Activated naive CD8-positive, alpha-beta T cell treated with anti-CD3 and anti-CD28 coated beads, Interleukin-2, amount 10 ng/mL, durations not matched to agents 7 days and 5 days (primary cell): ENCODE results near the gene COL11A2. TPM values are rescaled to one million over a fixed set of nuclear protein-coding genes. Genes with fewer than 3 reads are reported as not detected.
"Not testable (repeated sequence)": the region's sequence is repeated elsewhere in the genome, so short reads cannot be mapped to it uniquely, and the experiment has no call there.

Experiments
- ATAC-seq: fragments of 150-1000 bp; cut with Tn5 transposase; one replicate; pipeline ENCODE4 v1.10.0; 2021; ENCODE audit warnings: low read depth, moderate library complexity
- POLR2A ChIA-PET: fragments of 350-600 bp; sonication (Branson Sonifier 250); formaldehyde crosslinking; loops from one replicate; lab custom pipeline; 2021; ENCODE audit warnings: antibody characterized with exemption; lab: Charles Lee
- DNase-seq: peaks from one replicate; pipeline ENCODE4 v3.0.0; 2021
- H3K27ac Mint-ChIP-seq: one replicate; pipeline ENCODE4 v1.8.0; 2022; ENCODE audit warnings: mild to moderate bottlenecking, mixed read lengths
- H3K27me3 Mint-ChIP-seq: one replicate; pipeline ENCODE4 v1.8.0; 2022; ENCODE audit warnings: mild to moderate bottlenecking, moderate library complexity, mixed read lengths
- H3K36me3 Mint-ChIP-seq: one replicate; pipeline ENCODE4 v1.8.0; 2021; ENCODE audit warnings: mild to moderate bottlenecking, mixed read lengths
- H3K4me1 Mint-ChIP-seq: one replicate; pipeline ENCODE4 v1.8.0; 2021; ENCODE audit warnings: mixed read lengths
- H3K4me3 Mint-ChIP-seq: one replicate; pipeline ENCODE4 v1.8.0; 2022; ENCODE audit warnings: mild to moderate bottlenecking, moderate library complexity, mixed read lengths
- H3K9me3 Mint-ChIP-seq: one replicate; pipeline ENCODE4 v1.8.0; 2021; ENCODE audit warnings: mixed read lengths
- total RNA-seq, 2 experiments: library from RNA; stranded (reverse); gene quantifications; one replicate each; pipeline ENCODE4 v1.2.3, GENCODE V29; 2021

Gene COL11A2
- 1 to 10 TPM in 1 of 2 experiments, under 1 TPM in 1; 1.00 to 1.1 TPM for total RNA-seq

DNA sequence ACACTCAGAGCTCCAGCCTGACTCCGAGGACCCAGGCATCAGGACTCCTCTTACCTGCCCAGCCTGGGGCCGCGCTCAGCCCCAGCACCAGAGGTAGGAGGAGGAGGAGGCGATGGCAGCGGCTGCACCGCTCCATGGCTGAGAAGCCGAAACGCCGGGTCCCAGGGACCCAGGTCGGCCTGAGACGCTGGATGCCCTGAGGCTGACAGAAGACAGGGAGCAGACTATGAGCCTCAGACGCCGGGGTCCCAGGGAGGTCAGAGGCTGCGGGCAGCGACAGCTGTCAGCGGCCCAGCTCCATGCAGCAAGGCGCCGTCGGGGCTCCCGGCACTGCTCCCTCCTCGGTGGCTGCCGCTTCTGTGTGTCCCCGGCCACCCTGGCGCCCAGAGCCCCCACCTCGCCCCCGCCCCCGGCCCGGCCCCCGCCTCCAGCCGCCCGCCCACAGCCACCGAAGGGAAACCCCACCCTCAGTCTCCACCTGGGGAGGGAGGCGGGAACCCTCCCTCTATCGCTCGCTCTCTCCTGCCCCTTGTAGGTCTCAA, at the start of gene COL11A2:
Gene COL11A2 (minus strand): TSS at position 363 of the 542 bp plus-strand sequence. CDS start 227 bp downstream, at position 136.
- Mint-ChIP-seq H3K27me3 (peaks cover 37% of the 10 kb centered on the region), H3K9me3 (no peaks in the 10 kb centered on the region), H3K4me3 (peak within 1 kb of the TSS; percentile 49), H3K36me3 (peaks cover 31% of the 10 kb centered on the region), H3K4me1 (peaks cover 11% of the 10 kb centered on the region), H3K27ac (no peak within 1 kb of the TSS)
- DNase-seq (no peak), ATAC-seq (peak; percentile 17)
- POLR2A ChIA-PET: no interaction called here

GRCh38 chr6:33241968-33242367, 49.7 kb upstream of the COL11A2 start:
- Mint-ChIP-seq H3K27me3 (peaks cover 28% of the 10 kb centered on the region), H3K9me3 (no peaks in the 10 kb centered on the region), H3K4me3 (peak overlapping the region; percentile 53), H3K36me3 (no peaks in the 10 kb centered on the region), H3K27ac (peak overlapping the region; percentile 36), H3K4me1 (peaks cover 14% of the 10 kb centered on the region)
- DNase-seq (no peak), ATAC-seq (peak; percentile 72)
- POLR2A ChIA-PET: interaction anchor here (0.6 to 1.3 kb wide), 2 partner anchors 20 to 36 kb away, joined by 3 to 4 read pairs; no protein-coding TSS in a partner anchor

DNA sequence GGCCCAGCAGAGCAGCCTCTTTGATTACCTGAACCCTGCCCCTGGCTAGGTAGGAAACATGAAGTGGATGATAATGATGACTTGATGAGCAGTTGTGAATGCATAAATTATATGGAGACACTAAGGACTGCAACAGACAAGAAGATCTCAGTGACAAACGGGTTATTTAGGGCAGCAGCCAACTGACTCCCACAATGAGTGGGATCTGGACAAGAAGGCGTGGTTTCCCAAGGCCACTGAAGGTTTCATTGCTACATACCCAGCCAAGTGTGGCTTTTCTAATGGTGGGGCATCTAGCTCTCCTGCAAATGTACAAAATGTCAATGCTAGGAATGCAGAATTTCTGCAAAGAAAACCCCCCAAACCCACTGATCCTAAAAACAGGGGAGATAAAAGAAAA, 45.5 kb upstream of the COL11A2 start:
- H3K9me3 Mint-ChIP-seq: no peaks in the 10 kb centered on the region
- ATAC-seq (no peak), DNase-seq (no peak)
- no peak overlapping the region for H3K27ac Mint-ChIP-seq
- H3K36me3 Mint-ChIP-seq: no peaks in the 10 kb centered on the region
- H3K4me3 Mint-ChIP-seq: no peak overlapping the region
- H3K27me3 Mint-ChIP-seq: peaks cover 28% of the 10 kb centered on the region
- H3K4me1 Mint-ChIP-seq: peaks cover 11% of the 10 kb centered on the region
- POLR2A ChIA-PET: interaction anchor here (0.6 kb wide), 1 partner anchor 18 kb away, joined by 6 read pairs; no protein-coding TSS in a partner anchor

DNA sequence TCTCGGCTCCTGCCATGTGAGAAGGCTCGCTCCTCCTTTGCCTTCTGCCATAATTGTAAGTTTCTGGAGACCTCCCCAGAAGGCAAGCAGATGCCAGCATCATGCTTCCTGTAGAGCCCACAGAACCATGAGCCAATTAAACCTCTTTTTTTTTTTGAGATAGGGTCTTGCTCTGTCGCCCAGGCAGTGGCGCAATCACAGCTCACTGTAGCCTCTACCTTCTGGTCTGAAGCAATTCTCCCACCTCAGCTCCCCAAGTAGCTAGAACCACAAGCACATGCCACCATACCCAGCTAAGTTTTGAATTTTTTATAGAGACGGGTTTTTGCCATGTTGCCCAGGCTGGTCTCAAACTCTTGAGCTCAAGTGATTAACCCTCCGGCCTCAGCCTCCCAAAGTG, 44.6 kb upstream of the COL11A2 start:
- POLR2A ChIA-PET: interaction anchor here (1.0 kb wide), 1 partner anchor 18 kb away, joined by 3 read pairs; no protein-coding TSS in a partner anchor
- H3K27ac Mint-ChIP-seq: no peak overlapping the region
- H3K36me3 Mint-ChIP-seq: no peaks in the 10 kb centered on the region

GRCh38 chr6:33236328-33236727, 44.1 kb upstream of the COL11A2 start:
- ATAC-seq (no peak), DNase-seq (no peak)
- Mint-ChIP-seq H3K27ac (no peak overlapping the region), H3K27me3 (peaks cover 27% of the 10 kb centered on the region), H3K4me3 (no peak overlapping the region), H3K4me1 (peaks cover 3% of the 10 kb centered on the region), H3K9me3 (no peaks in the 10 kb centered on the region), H3K36me3 (no peaks in the 10 kb centered on the region)
- POLR2A ChIA-PET: interaction anchor here (1.0 kb wide), 1 partner anchor 19 kb away, joined by 3 read pairs; no protein-coding TSS in a partner anchor

More for the DNA sequence above, 44.6 kb upstream of the COL11A2 start:
- Mint-ChIP-seq H3K9me3 (no peaks in the 10 kb centered on the region), H3K4me1 (peaks cover 4% of the 10 kb centered on the region), H3K27me3 (peaks cover 25% of the 10 kb centered on the region), H3K4me3 (no peak overlapping the region)
- DNase-seq (no peak), ATAC-seq (no peak)

GRCh38 chr6:33235221-33235634, 43.0 kb upstream of the COL11A2 start:
- Mint-ChIP-seq H3K27me3 (peaks cover 28% of the 10 kb centered on the region), H3K4me3 (no peak overlapping the region), H3K36me3 (no peaks in the 10 kb centered on the region), H3K9me3 (no peaks in the 10 kb centered on the region), H3K27ac (no peak overlapping the region), H3K4me1 (peaks cover 1% of the 10 kb centered on the region)
- no peak for ATAC-seq
- POLR2A ChIA-PET: interaction anchor here (0.6 kb wide), 1 partner anchor 175 kb away, joined by 3 read pairs; no protein-coding TSS in a partner anchor
- no peak for DNase-seq

- H3K4me3 Mint-ChIP-seq, H3K36me3 Mint-ChIP-seq: not testable (repeated sequence)
Measured at GRCh38 chr6:33226503-33227120, 34.3 kb upstream of the COL11A2 start.

DNA sequence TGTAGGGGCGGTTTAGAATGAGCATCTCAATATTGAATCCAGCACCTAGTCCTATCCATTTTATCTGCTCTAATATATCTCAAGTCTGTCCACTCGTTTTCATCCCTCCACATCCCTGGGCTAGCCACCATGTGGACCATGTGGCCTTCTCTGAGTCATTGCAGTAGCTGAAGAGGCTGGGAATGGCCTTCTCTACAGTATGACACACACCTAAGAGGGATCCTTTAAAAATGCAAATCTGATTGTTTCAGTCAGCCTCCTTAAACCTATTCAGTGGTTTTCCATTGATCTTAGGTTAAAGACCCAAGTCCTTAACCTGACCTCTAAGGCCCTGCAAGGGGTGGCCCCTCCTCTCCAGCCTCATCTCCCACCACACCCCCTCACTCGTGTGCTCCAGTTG, 25.4 kb upstream of the COL11A2 start:
- no peak overlapping the region for H3K4me3 Mint-ChIP-seq
- no peaks in the 10 kb centered on the region for H3K36me3 Mint-ChIP-seq
- ATAC-seq (no peak), DNase-seq (no peak)
- POLR2A ChIA-PET: interaction anchor here (0.8 kb wide), 1 partner anchor 9 kb away, joined by 3 read pairs; no protein-coding TSS in a partner anchor
- H3K4me1 Mint-ChIP-seq: peaks cover 26% of the 10 kb centered on the region
- no peaks in the 10 kb centered on the region for H3K9me3 Mint-ChIP-seq
- no peak overlapping the region for H3K27ac Mint-ChIP-seq
- peaks cover 28% of the 10 kb centered on the region for H3K27me3 Mint-ChIP-seq

More at GRCh38 chr6:33226503-33227120, 34.3 kb upstream of the COL11A2 start:
- DNase-seq, H3K27ac Mint-ChIP-seq, POLR2A ChIA-PET, H3K4me1 Mint-ChIP-seq, H3K9me3 Mint-ChIP-seq, ATAC-seq: not testable (repeated sequence)
- peaks cover 60% of the 10 kb centered on the region for H3K27me3 Mint-ChIP-seq

GRCh38 chr6:33217246-33217645, 25.0 kb upstream of the COL11A2 start:
- no peak for DNase-seq
- POLR2A ChIA-PET: no interaction called here
- Mint-ChIP-seq H3K27ac (no peak overlapping the region), H3K27me3 (peaks cover 27% of the 10 kb centered on the region), H3K36me3 (peaks cover 2% of the 10 kb centered on the region), H3K4me3 (no peak overlapping the region), H3K4me1 (peaks cover 28% of the 10 kb centered on the region), H3K9me3 (no peaks in the 10 kb centered on the region)
- no peak for ATAC-seq

DNA sequence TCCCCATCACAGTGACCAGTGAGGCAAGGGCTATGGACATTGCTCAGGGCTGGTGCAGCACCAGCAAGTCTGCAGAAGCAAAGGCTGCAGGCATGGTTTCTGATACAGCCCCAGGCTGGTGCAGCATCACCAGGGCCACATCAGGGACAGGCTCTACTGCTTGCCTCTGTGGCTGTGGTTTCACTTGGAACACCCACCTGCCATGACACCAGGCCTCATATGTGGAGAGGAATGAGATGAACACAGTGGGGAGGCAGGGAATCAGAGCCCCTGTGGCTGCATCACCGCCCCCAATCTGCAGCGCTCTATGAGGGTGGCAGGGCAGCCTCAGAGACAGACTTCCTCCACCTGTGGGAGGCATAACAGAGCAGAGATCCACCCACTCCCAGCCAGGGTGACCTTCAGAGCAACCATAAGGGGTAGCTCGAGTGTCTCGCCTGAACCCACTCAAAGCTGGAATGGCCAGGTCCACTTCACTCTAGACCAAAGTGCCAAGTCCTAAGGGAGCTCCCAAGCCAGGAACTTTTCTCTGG, 23.9 kb upstream of the COL11A2 start:
- peak; percentile 38 for ATAC-seq
- no peak overlapping the region for H3K4me3 Mint-ChIP-seq
- DNase-seq: no peak
- POLR2A ChIA-PET: interaction anchor here (0.8 kb wide), 1 partner anchor 8 kb away, joined by 3 read pairs; the partner anchor contains the start of gene RING1
- peaks cover 28% of the 10 kb centered on the region for H3K4me1 Mint-ChIP-seq
- peaks cover 19% of the 10 kb centered on the region for H3K27me3 Mint-ChIP-seq
- peaks cover 2% of the 10 kb centered on the region for H3K36me3 Mint-ChIP-seq
- no peaks in the 10 kb centered on the region for H3K9me3 Mint-ChIP-seq
- no peak overlapping the region for H3K27ac Mint-ChIP-seq

GRCh38 chr6:33215271-33216116, 23.2 kb upstream of the COL11A2 start:
- POLR2A ChIA-PET: no interaction called here
- Mint-ChIP-seq H3K27ac (peak overlapping the region; percentile 39), H3K36me3 (peaks cover 4% of the 10 kb centered on the region), H3K9me3 (no peaks in the 10 kb centered on the region), H3K4me3 (peak overlapping the region; percentile 30), H3K4me1 (peaks cover 28% of the 10 kb centered on the region), H3K27me3 (peaks cover 16% of the 10 kb centered on the region)
- ATAC-seq (peak; percentile 27), DNase-seq (no peak)

GRCh38 chr6:33213989-33214335, 21.7 kb upstream of the COL11A2 start:
- H3K27me3 Mint-ChIP-seq: peaks cover 16% of the 10 kb centered on the region
- H3K27ac Mint-ChIP-seq: peak overlapping the region; percentile 18
- ATAC-seq (no peak), DNase-seq (no peak)
- peaks cover 10% of the 10 kb centered on the region for H3K36me3 Mint-ChIP-seq
- peak overlapping the region; percentile 81 for H3K4me3 Mint-ChIP-seq
- no peaks in the 10 kb centered on the region for H3K9me3 Mint-ChIP-seq
- POLR2A ChIA-PET: no interaction called here
- H3K4me1 Mint-ChIP-seq: peaks cover 34% of the 10 kb centered on the region
